Smooth muscle cell (in vitro differentiated cells): ENCODE measurements around the gene MAPKAP1. TPM values are rescaled to one million over a fixed set of nuclear protein-coding genes. Genes with fewer than 3 reads are reported as not detected.

Experiments used
- DNase-seq: peaks from one replicate; lab custom pipeline; 2025; ENCODE audit not compliant: unreplicated experiment; lab: John Stamatoyannopoulos, UW
- H2AFZ ChIP-seq: fragments of 200-600 bp; sonication (generic); 2 replicates; pipeline ENCODE4 v1.6.0; 2016; ENCODE audit warnings: antibody characterized with exemption, low read depth, mild to moderate bottlenecking
- H3F3A ChIP-seq: fragments of 200-600 bp; sonication (generic); 2 replicates; pipeline ENCODE4 v1.6.0; 2017; ENCODE audit warnings: antibody characterized with exemption, low read depth
- H3K27ac ChIP-seq: fragments of 200-600 bp; sonication (generic); 2 replicates; pipeline ENCODE4 v1.5.1; 2016; ENCODE audit warnings: low read depth, mild to moderate bottlenecking
- H3K27me3 ChIP-seq: fragments of 200-600 bp; sonication (generic); 2 replicates; pipeline ENCODE4 v1.6.1; 2016; ENCODE audit warnings: low read depth, mild to moderate bottlenecking
- H3K36me3 ChIP-seq: fragments of 200-600 bp; sonication (generic); 2 replicates; pipeline ENCODE4 v1.5.1; 2016; ENCODE audit warnings: low read depth
- H3K4me1 ChIP-seq: fragments of 200-600 bp; sonication (generic); 2 replicates; pipeline ENCODE4 v1.5.1; 2016; ENCODE audit warnings: low read depth
- H3K4me2 ChIP-seq: fragments of 200-600 bp; sonication (generic); 2 replicates; pipeline ENCODE4 v1.6.0; 2016; ENCODE audit warnings: mild to moderate bottlenecking
- H3K4me3 ChIP-seq: fragments of 200-600 bp; sonication (generic); 2 replicates; pipeline ENCODE4 v1.5.1; 2016; ENCODE audit warnings: mild to moderate bottlenecking
- H3K79me2 ChIP-seq: fragments of 200-600 bp; sonication (generic); 2 replicates; pipeline ENCODE4 v1.6.0; 2016; ENCODE audit warnings: low read depth, mild to moderate bottlenecking
- H3K9ac ChIP-seq: fragments of 200-600 bp; sonication (generic); 2 replicates; pipeline ENCODE4 v1.6.0; 2016; ENCODE audit warnings: low read depth
- H3K9me3 ChIP-seq: fragments of 200-600 bp; sonication (generic); replicated peaks from 2 replicates; pipeline ENCODE4 v1.5.1; 2016; ENCODE audit warnings: low read depth
- H4K20me1 ChIP-seq: fragments of 200-600 bp; sonication (generic); 2 replicates; pipeline ENCODE4 v1.6.0; 2016; ENCODE audit warnings: low read depth
- WGBS: methylation state at CpG from one replicate; pipeline ENCODE4 v1.1.7; 2016; ENCODE audit warnings: low lambda C conversion rate; 5-methylcytosine and 5-hydroxymethylcytosine counted together
- polyA plus RNA-seq: library from polyadenylated mRNA; unstranded; fragments of >200 nt; fragmentation: Nextera tagmentation; extraction: Ambion mirVana; gene quantifications from 2 replicates; pipeline ENCODE4 v1.2.1, GENCODE V29; 2016
- total RNA-seq: library from RNA; depleted of rRNA; stranded (reverse); fragments of >200 nt; gene quantifications from 2 replicates; pipeline ENCODE4 v1.2.3, GENCODE V29; 2014
- TF ChIP-seq, protein P1 (sequence below): fragments of 200-600 bp; sonication (generic); IDR thresholded peaks from 2 replicates; pipeline ENCODE4 v1.5.1; 2017; ENCODE audit warnings: borderline replicate concordance, mild to moderate bottlenecking, antibody characterized with exemption; ENCODE audit not compliant: insufficient read depth, poor library complexity, severe bottlenecking

The MAPKAP1 gene
- total and polyA plus RNA-seq, 2 experiments from 2014 or later: 50.1 to 74.5 TPM

- DNase-seq: no peak
- Histone ChIP-seq H4K20me1 (peaks cover 10% of the 10 kb centered on the region), H3K27me3 (no peaks in the 10 kb centered on the region), H2AFZ (no peak overlapping the region), H3K27ac (no peak overlapping the region), H3K9ac (no peak overlapping the region), H3K4me3 (no peak overlapping the region), H3K36me3 (no peaks in the 10 kb centered on the region), H3F3A (peaks cover 28% of the 10 kb centered on the region), H3K79me2 (no peaks in the 10 kb centered on the region), H3K9me3 (no peaks in the 10 kb centered on the region), H3K4me2 (no peak overlapping the region), H3K4me1 (peaks cover 27% of the 10 kb centered on the region)
- WGBS: 95% methylated on average over 4 of the region's 4 CpGs
- TF ChIP-seq, protein P1, sequence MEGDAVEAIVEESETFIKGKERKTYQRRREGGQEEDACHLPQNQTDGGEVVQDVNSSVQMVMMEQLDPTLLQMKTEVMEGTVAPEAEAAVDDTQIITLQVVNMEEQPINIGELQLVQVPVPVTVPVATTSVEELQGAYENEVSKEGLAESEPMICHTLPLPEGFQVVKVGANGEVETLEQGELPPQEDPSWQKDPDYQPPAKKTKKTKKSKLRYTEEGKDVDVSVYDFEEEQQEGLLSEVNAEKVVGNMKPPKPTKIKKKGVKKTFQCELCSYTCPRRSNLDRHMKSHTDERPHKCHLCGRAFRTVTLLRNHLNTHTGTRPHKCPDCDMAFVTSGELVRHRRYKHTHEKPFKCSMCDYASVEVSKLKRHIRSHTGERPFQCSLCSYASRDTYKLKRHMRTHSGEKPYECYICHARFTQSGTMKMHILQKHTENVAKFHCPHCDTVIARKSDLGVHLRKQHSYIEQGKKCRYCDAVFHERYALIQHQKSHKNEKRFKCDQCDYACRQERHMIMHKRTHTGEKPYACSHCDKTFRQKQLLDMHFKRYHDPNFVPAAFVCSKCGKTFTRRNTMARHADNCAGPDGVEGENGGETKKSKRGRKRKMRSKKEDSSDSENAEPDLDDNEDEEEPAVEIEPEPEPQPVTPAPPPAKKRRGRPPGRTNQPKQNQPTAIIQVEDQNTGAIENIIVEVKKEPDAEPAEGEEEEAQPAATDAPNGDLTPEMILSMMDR: no peak
These were observed 189.4 kb downstream of the MAPKAP1 start for GRCh38 chr9:125517577-125517976.

DNA sequence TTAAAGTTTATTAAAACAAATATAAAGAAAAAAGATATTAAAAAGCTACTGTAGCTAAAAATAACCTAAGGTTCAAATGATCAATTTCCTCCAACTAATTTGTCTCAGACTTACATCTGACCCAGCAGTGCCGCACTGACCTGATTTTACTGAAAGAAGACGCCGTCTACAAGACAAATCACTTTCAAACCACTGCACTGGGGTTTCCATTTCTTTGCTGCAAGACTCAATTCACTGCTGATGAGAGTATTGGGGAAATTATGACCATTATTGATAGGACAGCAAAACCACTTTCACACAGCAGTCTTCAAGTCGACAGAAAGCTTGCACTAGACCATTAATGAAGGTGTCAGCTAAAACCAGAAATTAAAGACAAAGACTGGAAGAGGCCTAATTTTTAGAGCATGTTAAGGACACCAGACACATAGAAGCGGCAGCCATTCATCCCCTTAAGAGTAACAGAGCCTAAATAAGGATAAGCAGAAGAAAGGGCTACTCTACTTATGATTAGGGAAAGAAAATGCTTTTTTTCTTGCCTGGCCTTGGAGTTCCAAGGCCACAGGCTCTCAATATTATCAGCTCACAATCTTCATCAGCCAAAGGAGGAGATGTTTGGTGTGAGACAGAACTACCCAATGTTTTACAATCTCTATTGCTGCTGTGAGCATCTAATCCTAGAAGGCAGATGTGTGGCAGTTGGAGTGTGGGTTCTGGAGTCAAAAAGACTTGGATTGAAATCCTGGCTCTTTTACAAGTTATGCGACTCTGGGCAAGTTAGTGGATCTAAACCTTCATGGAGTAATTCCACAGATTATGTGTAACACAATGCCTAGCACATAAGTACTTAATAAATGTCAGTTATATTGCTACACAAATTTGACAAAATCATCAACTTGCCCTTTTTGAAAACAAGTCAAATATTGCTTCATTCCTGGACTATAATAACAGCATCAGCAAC, 190.7 kb downstream of the MAPKAP1 start:
- H3K4me1 ChIP-seq: peaks cover 33% of the 10 kb centered on the region

GRCh38 chr9:125515281-125515680, 191.7 kb downstream of the MAPKAP1 start:
- no peaks in the 10 kb centered on the region for H3K9me3 ChIP-seq
- no peak overlapping the region for H3K27ac ChIP-seq
- H3K4me2 ChIP-seq: no peak overlapping the region
- no peak overlapping the region for H3K4me3 ChIP-seq
- peaks cover 28% of the 10 kb centered on the region for H3K4me1 ChIP-seq
- peaks cover 26% of the 10 kb centered on the region for H3F3A ChIP-seq
- H3K79me2 ChIP-seq: peaks cover 1% of the 10 kb centered on the region
- TF ChIP-seq, protein P1: no peak
- DNase-seq: no peak
- peaks cover 10% of the 10 kb centered on the region for H4K20me1 ChIP-seq
- H3K36me3 ChIP-seq: no peaks in the 10 kb centered on the region
- H3K9ac ChIP-seq: no peak overlapping the region
- H3K27me3 ChIP-seq: no peaks in the 10 kb centered on the region
- H2AFZ ChIP-seq: no peak overlapping the region
- 61% methylated on average over 5 of the region's 5 CpGs for WGBS

More for the DNA sequence above, 190.7 kb downstream of the MAPKAP1 start:
- no peak for DNase-seq
- no peaks in the 10 kb centered on the region for H3K9me3 ChIP-seq
- H3K27ac ChIP-seq: no peak overlapping the region
- H3K9ac ChIP-seq: no peak overlapping the region
- TF ChIP-seq, protein P1: no peak
- 72% methylated on average over 6 of the region's 6 CpGs for WGBS
- H3K27me3 ChIP-seq: no peaks in the 10 kb centered on the region
- H4K20me1 ChIP-seq: peaks cover 10% of the 10 kb centered on the region
- peaks cover 26% of the 10 kb centered on the region for H3F3A ChIP-seq
- H3K79me2 ChIP-seq: no peaks in the 10 kb centered on the region
- H3K36me3 ChIP-seq: no peaks in the 10 kb centered on the region
- no peak overlapping the region for H3K4me3 ChIP-seq
- no peak overlapping the region for H2AFZ ChIP-seq
- no peak overlapping the region for H3K4me2 ChIP-seq
